EH (cell line): ENCODE measurements around the gene ARFGAP1.

Experiments used
- DNase-seq: peaks from one replicate; pipeline ENCODE4 v3.0.0-alpha.2; 2015; ENCODE audit warnings: low read depth

ARFGAP1 gene

GRCh38 chr20:63279931-63280330 lies 7.3 kb downstream of the ARFGAP1 start:
- no peak for DNase-seq

GRCh38 chr20:63280371-63280770 lies 7.8 kb downstream of the ARFGAP1 start:
- DNase-seq: no peak

GRCh38 chr20:63280929-63281545 lies 8.4 kb downstream of the ARFGAP1 start:
- peak; percentile 16 for DNase-seq

- DNase-seq: no peak
These were observed 9.4 kb downstream of the ARFGAP1 start for GRCh38 chr20:63281742-63282665.

- DNase-seq: no peak
These were observed 10.3 kb downstream of the ARFGAP1 start for GRCh38 chr20:63282946-63283345.

GRCh38 chr20:63283397-63284082 lies 10.9 kb downstream of the ARFGAP1 start:
- no peak for DNase-seq

GRCh38 chr20:63284083-63284440 lies 11.4 kb downstream of the ARFGAP1 start:
- no peak for DNase-seq

- no peak for DNase-seq
These were observed 11.9 kb downstream of the ARFGAP1 start for GRCh38 chr20:63284544-63284949.

GRCh38 chr20:63284981-63285524 lies 12.4 kb downstream of the ARFGAP1 start:
- no peak for DNase-seq

- DNase-seq: no peak
These were observed 13.3 kb downstream of the ARFGAP1 start for GRCh38 chr20:63285636-63286615.

- no peak for DNase-seq
These were observed 14.4 kb downstream of the ARFGAP1 start for GRCh38 chr20:63286781-63287696.

GRCh38 chr20:63287697-63288580 lies 15.3 kb downstream of the ARFGAP1 start:
- DNase-seq: no peak

- DNase-seq: no peak
These were observed 16.1 kb downstream of the ARFGAP1 start for GRCh38 chr20:63288581-63289251.

GRCh38 chr20:63289311-63290135 lies 16.9 kb downstream of the ARFGAP1 start:
- DNase-seq: no peak

- no peak for DNase-seq
These were observed 17.6 kb downstream of the ARFGAP1 start for GRCh38 chr20:63290136-63290676.

- peak; percentile 45 for DNase-seq
These were observed 18.3 kb downstream of the ARFGAP1 start for GRCh38 chr20:63290677-63291472.

- DNase-seq: no peak
These were observed 19.2 kb downstream of the ARFGAP1 start for GRCh38 chr20:63291811-63292210.
